NK-92 (cell line): ENCODE results near the gene WWC2.

Experiments used
- DNase-seq: peaks from one replicate; lab custom pipeline; 2025; ENCODE audit not compliant: unreplicated experiment; lab: John Stamatoyannopoulos, UW

The WWC2 gene

DNA sequence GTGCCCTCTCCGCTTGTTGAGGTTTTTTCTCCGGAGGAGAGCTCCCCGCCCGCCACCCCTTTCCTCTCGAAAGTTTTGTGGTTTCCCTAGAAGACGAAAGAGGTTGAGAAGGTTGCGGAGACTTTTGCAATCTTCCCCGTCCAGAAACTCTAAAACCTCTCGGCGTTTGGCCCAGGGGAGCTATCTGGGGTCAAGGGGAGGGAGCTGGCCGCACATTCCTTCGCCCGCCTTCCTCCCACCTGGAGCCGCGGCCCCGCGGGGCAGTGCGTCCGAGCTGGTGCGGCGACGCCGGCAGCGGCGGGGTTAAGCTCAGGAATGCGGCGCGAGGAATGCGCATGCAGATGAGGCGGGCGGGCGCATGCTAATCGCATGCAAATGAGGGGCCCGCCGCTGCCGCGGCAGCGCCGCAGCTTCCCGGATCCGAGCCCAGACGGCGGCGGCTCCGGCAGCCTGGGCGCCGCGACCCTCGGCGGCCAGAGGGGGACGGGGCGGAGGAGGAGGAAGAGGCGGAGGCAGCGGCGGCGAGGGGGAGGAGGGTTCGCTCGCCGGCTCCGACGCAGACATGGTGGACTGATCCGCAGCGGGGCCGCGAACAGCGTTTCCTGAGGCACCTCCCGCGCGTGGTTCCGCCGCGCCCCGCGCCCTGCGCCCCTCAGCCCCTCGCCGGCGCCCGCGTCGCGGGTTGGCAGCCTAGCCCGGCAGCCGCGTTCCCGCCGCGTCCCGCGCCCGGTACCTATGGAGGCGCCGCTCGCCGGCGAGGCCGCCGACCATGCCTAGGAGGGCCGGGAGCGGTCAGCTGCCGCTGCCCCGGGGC lies at the start of gene WWC2:
Gene WWC2 (plus strand): TSS at position 535 of the 814 bp plus-strand sequence. CDS start 235 bp downstream, at position 770.
- DNase-seq: no peak

- no peak for DNase-seq
Observed at GRCh38 chr4:183053681-183054080, 45.4 kb upstream of the WWC2 start.

DNA sequence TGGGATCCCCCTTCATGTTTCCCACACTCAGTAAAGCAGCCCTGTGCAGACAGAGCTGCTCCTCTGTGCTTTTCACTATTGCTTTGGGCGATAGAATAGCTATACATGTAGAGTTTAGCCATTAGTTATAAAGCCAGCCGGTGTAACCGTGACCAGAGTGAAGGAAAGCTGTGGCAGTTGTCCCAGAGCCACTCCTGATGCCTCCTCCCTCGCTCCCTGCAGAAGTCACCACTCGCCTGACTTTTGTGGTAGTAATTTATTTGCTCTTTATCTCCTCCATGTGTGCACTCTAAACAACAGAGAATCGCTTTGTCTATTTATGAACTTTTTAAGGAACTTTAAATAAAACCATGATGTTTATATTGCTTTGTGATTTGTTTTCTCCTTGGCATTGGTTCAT lies 41.8 kb upstream of the WWC2 start:
- no peak for DNase-seq

DNA sequence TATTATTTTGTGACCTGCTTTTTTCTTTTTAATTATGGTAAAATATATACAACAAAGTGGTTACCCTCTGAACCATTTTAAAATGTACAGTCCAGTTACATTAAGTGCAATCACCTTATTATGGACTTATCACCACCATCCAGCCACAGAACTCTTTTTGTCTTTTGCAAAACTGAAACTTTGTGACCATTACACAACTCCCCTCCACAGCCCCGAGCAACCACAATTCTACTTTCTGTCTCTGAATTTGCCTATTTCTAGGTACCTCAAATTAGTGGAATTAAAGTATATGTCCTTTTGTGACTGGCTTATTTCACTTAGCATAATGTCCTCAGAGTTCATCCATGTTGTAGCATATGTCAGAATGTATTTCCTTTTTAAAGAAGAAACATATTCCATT lies 39.3 kb upstream of the WWC2 start:
- no peak for DNase-seq

DNA sequence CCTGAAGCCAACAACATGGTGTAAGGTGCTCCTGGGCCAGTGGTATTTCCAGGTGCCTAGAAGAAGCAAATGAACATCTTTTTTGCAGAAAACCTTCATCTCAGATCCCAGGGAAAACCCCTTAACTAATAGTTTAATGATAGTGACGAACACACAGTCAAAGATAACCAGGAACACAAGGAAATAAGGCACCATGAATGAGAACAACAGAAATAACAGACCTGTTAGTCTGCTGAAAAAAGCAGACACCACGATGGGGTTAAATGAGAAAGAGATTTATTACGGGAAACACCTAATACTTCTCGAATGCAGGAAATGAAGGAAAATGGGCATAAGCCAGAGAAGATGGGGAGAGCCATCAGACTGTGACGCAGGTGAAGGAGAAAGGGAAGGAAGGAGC lies 30.6 kb upstream of the WWC2 start:
- no peak for DNase-seq

DNA sequence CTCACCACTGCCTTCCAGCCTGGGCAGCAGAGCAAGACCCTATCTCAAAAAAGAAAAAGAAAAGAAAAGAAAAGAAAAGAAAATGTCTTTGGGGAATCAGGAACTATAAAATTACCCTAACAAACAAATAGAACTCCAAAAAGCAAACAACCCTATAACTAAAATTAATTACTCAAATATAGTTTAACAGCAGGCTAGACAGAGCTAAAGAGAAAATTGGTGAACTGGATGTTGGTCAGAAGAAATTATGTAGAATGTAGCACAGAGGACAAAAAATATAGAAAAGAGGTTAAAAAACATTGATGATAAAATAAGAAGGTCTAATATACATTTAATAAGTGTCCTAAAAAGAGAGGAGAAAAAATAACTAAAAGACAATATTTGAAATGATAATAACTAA lies 27.8 kb upstream of the WWC2 start:
- DNase-seq: no peak

GRCh38 chr4:183072176-183072575 lies 26.9 kb upstream of the WWC2 start:
- DNase-seq: no peak

- no peak for DNase-seq
Observed at GRCh38 chr4:183073838-183074145, 25.3 kb upstream of the WWC2 start.

GRCh38 chr4:183074288-183074990 lies 24.6 kb upstream of the WWC2 start:
- DNase-seq: no peak

- no peak for DNase-seq
Observed at GRCh38 chr4:183078634-183079033, 20.4 kb upstream of the WWC2 start.

DNA sequence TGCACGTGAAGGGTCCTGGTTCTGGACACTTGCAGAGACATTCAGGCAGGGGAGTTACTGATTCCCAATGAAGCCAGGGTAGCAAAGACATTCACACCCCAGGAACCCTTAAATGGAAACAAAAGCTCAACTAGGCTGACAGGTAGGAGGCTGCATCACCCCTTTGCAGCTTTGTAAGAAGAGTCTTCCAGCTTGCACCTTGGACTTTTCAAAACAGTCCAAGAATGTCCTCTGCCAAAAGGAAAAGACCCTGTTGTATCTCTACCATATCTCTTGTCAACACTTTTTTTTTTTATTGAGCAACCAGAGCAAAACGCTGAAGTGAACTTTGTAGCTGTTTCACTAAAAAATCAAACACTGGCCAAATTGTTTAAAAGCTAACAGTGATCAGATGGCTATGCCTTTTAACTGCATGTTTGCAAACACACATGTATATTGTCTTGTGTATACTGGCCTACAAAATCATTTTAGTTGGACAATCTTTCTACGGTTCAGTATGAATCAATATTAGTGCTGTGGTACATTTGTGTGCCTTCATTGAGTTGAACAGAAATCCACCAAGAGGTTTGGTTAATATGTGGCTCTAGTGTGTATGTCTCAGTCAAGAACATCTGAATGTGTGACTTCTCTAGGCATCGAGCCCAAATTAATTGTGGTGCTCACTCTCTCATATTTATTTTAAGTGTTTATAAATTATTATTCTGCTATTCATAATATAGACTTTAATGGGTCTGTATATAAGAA lies 18.5 kb upstream of the WWC2 start:
- DNase-seq: no peak

DNA sequence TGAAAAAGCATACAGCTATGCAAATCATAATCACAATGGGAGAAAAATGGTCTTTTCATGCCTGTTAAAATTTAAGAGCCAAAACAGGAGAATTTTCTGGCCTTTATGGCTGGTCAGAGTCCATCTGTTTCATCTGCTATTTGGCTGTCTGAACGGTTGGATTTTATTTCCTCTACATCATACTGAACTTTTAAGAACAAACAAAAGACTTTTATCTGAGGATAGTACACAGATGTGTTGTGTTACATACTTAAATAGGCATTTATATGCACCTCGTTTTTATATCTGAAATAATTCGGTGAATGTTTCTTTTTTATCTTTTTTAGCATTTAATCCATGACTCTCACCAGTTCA lies 18.0 kb upstream of the WWC2 start:
- no peak for DNase-seq

DNA sequence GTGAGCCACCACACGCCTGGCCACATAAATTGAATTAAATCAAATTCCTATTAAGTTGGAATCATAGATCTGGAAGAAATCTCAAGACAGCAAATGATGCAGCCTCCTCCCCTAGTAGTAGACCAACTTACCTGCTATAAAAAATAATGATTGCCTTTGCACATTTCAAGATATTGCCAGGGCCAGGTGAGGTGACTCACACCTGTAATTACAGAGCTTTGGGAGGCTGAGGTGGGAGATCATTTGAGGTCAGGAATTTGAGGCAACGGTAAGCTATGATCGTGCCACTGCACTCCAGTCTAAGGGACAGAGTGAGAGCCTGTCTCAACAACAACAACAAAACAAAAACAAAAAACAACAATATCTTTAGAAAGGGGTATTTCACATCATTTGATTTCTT lies 17.0 kb upstream of the WWC2 start:
- DNase-seq: no peak

DNA sequence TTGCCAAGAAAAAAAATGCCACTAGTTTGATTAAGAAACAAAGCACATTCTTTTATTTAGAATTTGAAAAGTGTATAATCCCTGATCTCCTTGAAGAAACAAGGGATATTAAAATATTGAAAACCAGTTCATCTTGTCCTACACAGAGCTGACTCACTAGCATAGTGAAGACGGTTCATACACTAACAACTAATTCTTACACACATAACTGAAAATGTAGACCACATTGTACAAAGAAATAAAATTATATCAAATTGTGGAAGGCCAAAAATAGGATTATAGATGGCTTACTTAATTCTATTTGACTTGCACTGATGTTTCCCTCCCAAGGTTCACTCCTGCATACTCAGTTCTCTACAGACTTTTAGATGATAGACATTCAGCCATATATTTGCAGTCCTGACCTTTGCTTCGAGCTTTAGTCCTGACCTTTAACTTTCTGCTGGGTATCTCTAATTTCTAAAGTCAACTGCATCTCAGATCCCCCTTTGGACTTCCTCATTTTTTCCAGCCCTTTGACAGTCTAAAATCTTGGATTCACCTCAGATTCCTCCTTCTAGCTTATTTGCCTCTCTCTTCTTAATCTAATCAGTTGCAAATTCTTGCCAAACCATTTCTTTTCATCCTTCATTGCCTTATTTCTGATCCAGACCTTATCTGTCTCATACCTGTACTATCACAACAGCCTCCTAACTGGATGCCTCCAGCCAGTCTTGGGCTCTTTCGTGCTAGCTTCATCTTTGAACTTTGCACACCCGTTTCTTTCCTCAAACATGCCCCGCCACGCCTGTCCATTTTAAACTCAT lies 4.5 kb upstream of the WWC2 start:
- no peak for DNase-seq

DNA sequence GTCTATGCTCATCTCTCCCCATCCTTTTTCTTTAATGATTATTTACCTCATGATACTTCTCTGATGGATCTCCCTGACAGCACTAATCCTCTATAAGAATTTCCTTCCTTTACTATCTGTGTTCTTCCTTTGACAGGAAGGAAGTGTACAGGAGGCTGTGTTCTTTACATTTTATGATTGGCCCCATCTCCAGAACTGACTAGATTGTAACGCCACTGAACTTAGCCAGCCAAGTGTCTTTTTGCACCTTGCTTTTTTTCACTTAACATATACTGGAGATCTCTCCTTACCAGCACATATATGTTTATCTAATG lies 3.9 kb upstream of the WWC2 start:
- no peak for DNase-seq

DNA sequence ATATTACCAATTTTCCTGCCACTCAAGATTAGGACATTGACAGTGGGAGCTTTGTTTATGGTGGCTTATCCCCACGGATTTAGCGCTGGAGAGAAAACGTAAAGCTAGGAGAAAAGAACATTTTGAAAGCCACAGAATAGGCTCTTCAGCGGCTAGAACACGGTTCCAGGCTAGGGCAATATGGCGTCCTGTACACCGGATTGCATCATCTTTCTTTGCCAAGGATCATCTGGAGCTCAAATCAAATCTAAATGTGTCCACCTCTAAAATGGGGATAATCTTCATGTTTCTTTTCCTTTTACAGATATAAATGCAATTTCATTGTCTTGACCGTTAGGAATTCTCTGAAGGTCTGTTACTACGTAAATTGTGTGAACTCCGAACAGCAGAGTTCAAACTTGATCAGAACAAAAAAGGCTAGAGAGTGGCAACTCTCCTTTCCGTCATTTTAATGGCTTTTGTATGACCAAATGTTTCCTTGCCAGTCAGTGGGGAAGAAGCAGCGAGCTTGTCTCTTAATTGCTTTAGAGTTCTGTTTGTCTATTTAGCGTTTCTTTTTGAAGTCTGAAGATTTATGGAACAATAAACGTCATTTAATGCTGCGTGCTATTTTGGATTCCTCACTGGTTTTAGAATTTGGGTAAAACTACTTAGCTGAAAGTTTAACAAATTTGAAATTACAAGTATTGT lies 2.6 kb upstream of the WWC2 start:
- DNase-seq: no peak

- DNase-seq: no peak
Observed at GRCh38 chr4:183097231-183098018, 1.6 kb upstream of the WWC2 start.

DNA sequence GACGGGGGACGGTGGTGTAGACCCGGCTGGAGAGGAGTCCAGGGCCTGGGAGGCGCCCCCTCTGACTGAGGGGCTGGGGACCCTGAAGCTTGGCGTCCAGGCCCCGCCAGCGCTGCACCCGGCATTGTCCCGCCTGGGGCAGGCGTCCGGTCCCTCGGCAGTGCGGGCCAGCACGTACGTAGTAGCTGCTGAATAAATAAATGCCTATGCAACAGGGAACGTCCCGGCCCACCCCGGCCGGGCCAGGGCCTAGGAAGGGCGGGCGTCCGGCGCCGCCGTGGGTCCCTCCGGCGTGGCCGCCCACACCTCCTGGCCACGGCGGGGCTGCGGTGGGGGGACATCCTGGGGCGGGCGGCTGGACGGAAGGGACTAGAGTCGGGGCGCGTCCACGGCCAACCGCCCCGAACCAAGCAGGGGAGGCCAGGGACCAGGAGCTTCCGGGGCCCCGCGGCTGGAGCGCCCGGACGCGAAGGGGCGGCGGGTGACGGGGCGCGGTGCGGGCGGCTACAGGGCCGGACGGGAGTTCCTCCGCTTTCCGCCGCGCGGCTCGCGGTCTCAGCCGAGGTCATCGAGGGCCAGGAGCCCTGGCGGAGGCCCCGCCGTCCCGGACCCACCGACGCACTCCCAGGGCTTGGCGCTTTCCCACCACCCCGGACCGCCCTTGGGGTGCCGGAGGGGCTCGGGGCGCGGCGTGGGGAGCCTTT lies 886 bp upstream of the WWC2 start:
- DNase-seq: no peak

DNA sequence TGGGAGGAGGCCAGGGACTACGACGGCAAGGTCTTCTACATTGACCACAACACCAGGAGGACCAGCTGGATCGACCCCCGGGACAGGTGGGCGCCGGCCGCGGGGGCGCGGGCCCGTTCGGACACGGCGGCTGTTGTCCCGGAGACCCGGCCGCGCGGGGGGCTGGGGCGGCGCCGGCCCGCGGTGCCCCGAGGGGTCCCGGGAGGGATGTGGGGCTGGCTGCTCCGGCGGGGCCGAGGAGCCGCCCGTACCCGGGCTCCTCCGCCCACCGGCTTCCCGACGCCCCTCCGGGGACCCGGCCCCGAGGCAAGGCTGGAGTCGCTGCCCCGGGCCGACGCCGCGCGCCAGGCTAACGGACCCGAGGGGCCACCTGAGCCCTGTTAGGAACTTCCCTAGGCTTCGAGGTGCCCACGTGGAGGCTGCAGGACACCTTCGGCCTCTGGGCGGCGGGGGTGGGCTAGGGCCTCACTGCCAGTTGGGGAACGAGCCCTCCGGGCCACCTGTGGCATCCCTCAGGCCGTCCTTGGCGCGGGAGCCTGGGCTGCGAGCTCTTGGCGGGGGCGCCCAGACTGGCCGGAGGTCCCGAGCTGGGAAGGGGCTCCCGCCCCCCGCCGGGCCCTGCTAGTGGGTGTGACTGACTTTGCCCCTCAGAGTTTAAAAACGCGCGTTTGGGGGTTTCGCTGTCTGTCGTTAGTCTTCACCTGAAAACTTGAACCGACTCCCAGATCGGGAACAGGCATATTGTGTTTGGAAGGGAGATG lies 660 bp downstream of the WWC2 start:
- DNase-seq: no peak
